SK-N-SH treated with all-trans-retinoic acid at 6 μM for 48 hours (cell line): ENCODE data around the gene CASP9.
"Not testable (repeated sequence)": the region's sequence is repeated elsewhere in the genome, so short reads cannot be mapped to it uniquely, and the experiment has no call there.

Source experiments
- ATAC-seq: fragments of 200-7000 bp; cut with Tn5 transposase; 3 replicates; pipeline ENCODE4 v1.9.1; 2020; ENCODE audit warnings: mild to moderate bottlenecking, moderate library complexity
- ARNTL ChIP-seq: fragments of 450-650 bp; formaldehyde crosslinking; IDR thresholded peaks from 2 replicates; pipeline ENCODE4 v1.5.0; 2020; ENCODE audit warnings: low read depth, mild to moderate bottlenecking, moderate library complexity, borderline replicate concordance
- BACH2 ChIP-seq: fragments of 250-450 bp; sonication (Bioruptor Pico); IDR thresholded peaks from 2 replicates; pipeline ENCODE4 v1.9.0; 2021; ENCODE audit warnings: mild to moderate bottlenecking, borderline replicate concordance
- CREB5 ChIP-seq: fragments of 250-450 bp; sonication (Bioruptor Pico); IDR thresholded peaks from 2 replicates; pipeline ENCODE4 v1.5.1; 2020; ENCODE audit warnings: low read depth, mild to moderate bottlenecking, moderate library complexity
- CSRNP3 ChIP-seq: fragments of 250-450 bp; sonication (Bioruptor Pico); IDR thresholded peaks from 2 replicates; pipeline ENCODE4 v1.5.1; 2021; ENCODE audit warnings: mild to moderate bottlenecking, moderate library complexity
- ESRRG ChIP-seq: fragments of 250-450 bp; sonication (Bioruptor Pico); IDR thresholded peaks from 2 replicates; pipeline ENCODE4 v1.6.1; 2021; ENCODE audit warnings: mild to moderate bottlenecking
- GLIS3 ChIP-seq: fragments of 250-450 bp; sonication (Bioruptor Pico); IDR thresholded peaks from 2 replicates; pipeline ENCODE4 v1.5.0; 2020; ENCODE audit warnings: mild to moderate bottlenecking, moderate library complexity
- ISL1 ChIP-seq: fragments of 250-450 bp; sonication (Bioruptor Pico); IDR thresholded peaks from 2 replicates; pipeline ENCODE4 v2.1.2; 2022; ENCODE audit warnings: mild to moderate bottlenecking, moderate library complexity
- OSR1 ChIP-seq: fragments of 250-450 bp; sonication (Bioruptor Pico); IDR thresholded peaks from 2 replicates; pipeline ENCODE4 v1.8.0; 2022; ENCODE audit warnings: moderate library complexity, mild to moderate bottlenecking, inconsistent platforms
- POU6F1 ChIP-seq: fragments of 250-450 bp; sonication (Bioruptor Pico); IDR thresholded peaks from 2 replicates; pipeline ENCODE4 v1.8.0; 2021; ENCODE audit warnings: low read depth, mild to moderate bottlenecking, moderate library complexity, borderline replicate concordance
- RARB ChIP-seq: fragments of 250-450 bp; sonication (Bioruptor Pico); IDR thresholded peaks from 2 replicates; pipeline ENCODE4 v1.8.0; 2021; ENCODE audit warnings: mild to moderate bottlenecking, moderate library complexity
- SNAI2 ChIP-seq: fragments of 250-450 bp; sonication (Bioruptor Pico); IDR thresholded peaks from 2 replicates; pipeline ENCODE4 v1.5.0; 2020; ENCODE audit warnings: mild to moderate bottlenecking, moderate library complexity
- TCF4 ChIP-seq: fragments of 250-450 bp; sonication (Bioruptor Pico); IDR thresholded peaks from 2 replicates; pipeline ENCODE4 v1.8.0; 2021; ENCODE audit warnings: mild to moderate bottlenecking, moderate library complexity, borderline replicate concordance
- TOX ChIP-seq: fragments of 250-450 bp; sonication (Bioruptor Pico); IDR thresholded peaks from 2 replicates; pipeline ENCODE4 v1.8.0; 2021; ENCODE audit warnings: mild to moderate bottlenecking, moderate library complexity, borderline replicate concordance
- TSHZ2 ChIP-seq: fragments of 250-450 bp; sonication (Bioruptor Pico); IDR thresholded peaks from 2 replicates; pipeline ENCODE4 v1.5.0; 2020; ENCODE audit warnings: mild to moderate bottlenecking, moderate library complexity
- ZFP3 ChIP-seq: fragments of 250-450 bp; sonication (Bioruptor Pico); IDR thresholded peaks from 2 replicates; pipeline ENCODE4 v1.5.0; 2020; ENCODE audit warnings: mild to moderate bottlenecking, moderate library complexity
- ZFP30 ChIP-seq: fragments of 450-650 bp; formaldehyde crosslinking; IDR thresholded peaks from 2 replicates; pipeline ENCODE4 v1.5.0; 2022; ENCODE audit warnings: mild to moderate bottlenecking, moderate library complexity
- ZNF565 ChIP-seq: fragments of 450-650 bp; formaldehyde crosslinking; conservative IDR thresholded peaks from 2 replicates; pipeline ENCODE4 v1.5.0; 2020; ENCODE audit warnings: low read depth, mild to moderate bottlenecking, moderate library complexity
- ZNF70 ChIP-seq: fragments of 450-650 bp; formaldehyde crosslinking; IDR thresholded peaks from 2 replicates; pipeline ENCODE4 v1.5.0; 2020; ENCODE audit warnings: mild to moderate bottlenecking, moderate library complexity
- ZNF8 ChIP-seq: fragments of 450-650 bp; formaldehyde crosslinking; IDR thresholded peaks from 2 replicates; pipeline ENCODE4 v1.5.0; 2020; ENCODE audit warnings: mild to moderate bottlenecking, moderate library complexity
- TF ChIP-seq, protein P1 (sequence below): fragments of 250-450 bp; sonication (Bioruptor Pico); IDR thresholded peaks from 2 replicates; pipeline ENCODE4 v1.8.0; 2020; ENCODE audit warnings: mild to moderate bottlenecking, moderate library complexity, borderline replicate concordance

CASP9 gene

DNA sequence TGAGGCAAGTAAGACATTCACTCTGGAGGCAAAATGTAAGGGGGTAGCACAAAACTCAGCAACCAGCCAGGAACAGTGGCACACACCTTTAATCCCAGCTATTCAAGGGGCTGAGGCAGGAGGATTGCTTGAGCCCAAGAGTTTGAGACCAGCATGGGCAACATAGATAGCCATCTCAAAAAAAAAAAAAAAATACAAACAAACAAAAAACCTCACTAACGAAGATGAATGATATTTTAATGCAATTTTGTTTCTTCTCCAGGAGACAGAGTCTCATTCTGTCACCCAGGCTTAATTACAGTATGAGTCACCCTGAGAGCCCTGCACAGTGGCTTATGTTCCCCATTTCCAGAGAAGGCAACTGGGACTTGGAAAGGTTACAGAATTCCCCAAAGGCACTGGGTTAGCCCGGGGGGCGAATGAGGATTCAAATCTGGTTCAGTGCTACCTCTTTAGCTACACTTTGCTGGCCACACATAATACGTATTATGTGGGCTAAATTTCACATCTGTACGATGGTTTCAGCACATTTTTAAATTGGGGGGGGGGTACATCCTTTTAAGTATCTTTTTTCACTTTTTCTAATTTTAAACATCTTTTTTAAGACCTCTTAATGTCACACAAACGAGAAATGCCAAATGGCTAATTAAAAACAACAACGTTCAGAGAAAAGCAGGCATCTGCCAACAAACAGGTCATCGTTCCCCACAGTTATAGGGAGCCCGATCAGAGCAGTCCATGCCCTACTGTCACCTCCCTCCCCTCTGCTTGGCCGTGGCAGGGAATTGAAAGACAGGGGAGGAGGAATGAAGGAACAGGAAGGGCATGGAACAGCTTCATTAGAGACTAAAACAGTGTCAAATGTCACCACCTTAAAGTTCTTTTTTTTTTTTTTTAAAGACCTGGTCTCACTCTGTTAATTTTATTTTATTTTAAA is 64.0 kb downstream of the CASP9 start:
- ATAC-seq, result peak; percentile 66
- TF ChIP-seq ISL1 (CRISPR knock-in tag) (peak; percentile 32), ZNF565 (CRISPR knock-in tag) (no peak)
- TF ChIP-seq, protein P1, sequence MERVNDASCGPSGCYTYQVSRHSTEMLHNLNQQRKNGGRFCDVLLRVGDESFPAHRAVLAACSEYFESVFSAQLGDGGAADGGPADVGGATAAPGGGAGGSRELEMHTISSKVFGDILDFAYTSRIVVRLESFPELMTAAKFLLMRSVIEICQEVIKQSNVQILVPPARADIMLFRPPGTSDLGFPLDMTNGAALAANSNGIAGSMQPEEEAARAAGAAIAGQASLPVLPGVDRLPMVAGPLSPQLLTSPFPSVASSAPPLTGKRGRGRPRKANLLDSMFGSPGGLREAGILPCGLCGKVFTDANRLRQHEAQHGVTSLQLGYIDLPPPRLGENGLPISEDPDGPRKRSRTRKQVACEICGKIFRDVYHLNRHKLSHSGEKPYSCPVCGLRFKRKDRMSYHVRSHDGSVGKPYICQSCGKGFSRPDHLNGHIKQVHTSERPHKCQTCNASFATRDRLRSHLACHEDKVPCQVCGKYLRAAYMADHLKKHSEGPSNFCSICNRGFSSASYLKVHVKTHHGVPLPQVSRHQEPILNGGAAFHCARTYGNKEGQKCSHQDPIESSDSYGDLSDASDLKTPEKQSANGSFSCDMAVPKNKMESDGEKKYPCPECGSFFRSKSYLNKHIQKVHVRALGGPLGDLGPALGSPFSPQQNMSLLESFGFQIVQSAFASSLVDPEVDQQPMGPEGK (CRISPR knock-in tag), result no peak

GRCh38 chr1:15458388-15458787 is 65.6 kb downstream of the CASP9 start:
- not testable (repeated sequence) for ATAC-seq

DNA sequence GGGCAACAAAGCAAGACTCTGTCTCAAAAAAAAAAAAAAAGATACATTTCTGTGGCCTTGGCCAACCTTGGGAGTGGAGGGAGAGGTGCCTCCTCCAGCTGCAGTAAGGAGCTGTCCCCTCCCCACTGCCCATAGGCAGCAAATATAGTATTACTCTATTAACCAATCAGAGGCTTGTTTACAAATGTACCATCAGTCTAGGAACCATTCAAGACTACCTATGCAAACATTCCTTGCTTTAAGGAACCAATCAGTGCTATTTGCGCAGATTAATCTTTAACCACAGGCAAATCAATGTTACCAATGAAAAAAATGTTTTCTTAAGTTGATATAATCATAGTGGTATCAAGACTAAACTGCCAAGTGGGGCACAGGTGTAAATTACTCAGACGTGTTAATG is 66.4 kb downstream of the CASP9 start:
- ATAC-seq, result no peak
- no peak for TF ChIP-seq ZFP3 (CRISPR knock-in tag)
- TF ChIP-seq TCF4, result no peak
- no peak for TF ChIP-seq ZFP30 (CRISPR knock-in tag)
- TF ChIP-seq CSRNP3 (CRISPR knock-in tag), result no peak
- TF ChIP-seq TSHZ2 (CRISPR knock-in tag), result no peak
- TF ChIP-seq ARNTL (CRISPR knock-in tag), result no peak
- no peak for TF ChIP-seq RARB
- TF ChIP-seq ZNF8, result no peak
- no peak for TF ChIP-seq POU6F1
- TF ChIP-seq, all 23 proteins: peak for 0

DNA sequence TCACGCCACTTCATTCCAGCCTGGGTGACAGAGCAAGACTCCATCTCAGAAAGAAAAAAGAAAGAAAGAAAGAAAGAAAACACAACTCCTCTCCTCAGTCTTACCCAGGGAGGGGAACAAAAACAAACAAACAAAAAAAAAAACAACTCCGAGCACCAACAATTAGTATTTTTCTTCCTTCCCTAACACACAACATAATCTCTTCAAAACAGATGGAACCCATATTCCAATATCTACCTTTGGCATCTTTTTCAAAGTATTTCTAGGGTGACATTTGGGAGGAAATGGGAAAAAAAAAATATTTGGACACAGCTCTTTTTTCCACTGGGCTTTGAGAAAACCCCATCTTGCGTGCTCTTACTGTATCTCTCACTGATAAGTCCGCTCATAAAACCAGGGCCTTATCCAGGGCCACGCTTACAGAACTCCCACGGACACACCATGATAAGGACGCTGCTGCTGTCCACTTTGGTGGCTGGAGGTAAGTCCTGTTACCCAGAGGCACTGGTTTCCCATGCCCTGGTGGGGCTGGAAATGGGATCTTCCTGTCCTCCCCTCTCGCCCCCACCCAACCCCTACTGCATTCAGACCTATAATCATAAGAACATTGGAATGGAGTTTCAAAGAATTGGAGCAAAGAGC is 67.6 kb downstream of the CASP9 start, which contains the start of gene CELA2A:
TSS of gene CELA2A (plus strand) at position 420 of the 642 bp plus-strand sequence. CDS start at position 442, 22 bp downstream.
- no peak for ATAC-seq
- TF ChIP-seq ESRRG, result no peak
- TF ChIP-seq GLIS3 (CRISPR knock-in tag), result no peak
- TF ChIP-seq ZNF565 (CRISPR knock-in tag), result no peak
- no peak for TF ChIP-seq ISL1 (CRISPR knock-in tag)
- no peak for TF ChIP-seq BACH2 (CRISPR knock-in tag)
- TF ChIP-seq POU6F1, result no peak
- no peak for TF ChIP-seq SNAI2 (CRISPR knock-in tag)
- no peak for TF ChIP-seq TSHZ2 (CRISPR knock-in tag)
- TF ChIP-seq ZNF8, result no peak
- TF ChIP-seq OSR1, result no peak
- TF ChIP-seq CREB5 (CRISPR knock-in tag), result no peak
- TF ChIP-seq ARNTL (CRISPR knock-in tag), result no peak
- TF ChIP-seq TOX (CRISPR knock-in tag), result no peak
- TF ChIP-seq ZFP3 (CRISPR knock-in tag), result no peak
- TF ChIP-seq ZNF70 (CRISPR knock-in tag), result no peak
